A549 (cell line): ENCODE data around the gene ZNF672.

Experiments used
- RAD21 ChIP-seq, 2 experiments: fragments of >200 bp in 1 of 2; sonication (Bioruptor Twin) in 1 of 2; formaldehyde crosslinking in 1 of 2; IDR thresholded peaks in 1 of 2; conservative IDR thresholded peaks in 1 of 2; 2 replicates in 1 of 2; 3 replicates in 1 of 2; pipeline ENCODE4 v1.6.1; 2012 to 2018; ENCODE audit warnings: inconsistent platforms in 1 of 2
- TF ChIP-seq, protein P1 (sequence below): fragments of >200 bp; sonication (Bioruptor Twin); formaldehyde crosslinking; IDR thresholded peaks from 3 replicates; pipeline ENCODE4 v1.5.1; 2016

DNA sequence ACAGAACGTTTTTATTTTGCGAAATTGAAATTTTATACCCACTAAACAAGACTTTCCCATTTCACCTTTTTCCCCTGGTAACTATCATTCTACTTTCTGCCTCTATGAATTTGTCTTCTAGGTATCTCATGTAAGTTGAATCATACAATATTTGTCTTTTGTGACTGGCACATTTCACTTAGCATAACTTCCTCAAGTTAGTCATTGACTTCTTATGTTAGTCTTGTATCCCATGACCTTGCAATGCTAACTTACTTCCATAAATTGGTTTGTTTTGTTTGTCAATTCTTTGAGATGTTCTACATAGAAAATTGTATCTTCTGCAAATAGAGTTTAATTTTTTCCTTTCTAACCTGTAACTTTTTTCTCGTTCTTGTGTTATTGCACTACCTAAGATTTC is 39.2 kb upstream of the ZNF672 start:
- no peak for TF ChIP-seq RAD21 (conservative IDR thresholded peaks at IDR 0.05 in 1 of 2, IDR thresholded peaks at IDR 0.05 in 1 of 2)
- TF ChIP-seq, protein P1, sequence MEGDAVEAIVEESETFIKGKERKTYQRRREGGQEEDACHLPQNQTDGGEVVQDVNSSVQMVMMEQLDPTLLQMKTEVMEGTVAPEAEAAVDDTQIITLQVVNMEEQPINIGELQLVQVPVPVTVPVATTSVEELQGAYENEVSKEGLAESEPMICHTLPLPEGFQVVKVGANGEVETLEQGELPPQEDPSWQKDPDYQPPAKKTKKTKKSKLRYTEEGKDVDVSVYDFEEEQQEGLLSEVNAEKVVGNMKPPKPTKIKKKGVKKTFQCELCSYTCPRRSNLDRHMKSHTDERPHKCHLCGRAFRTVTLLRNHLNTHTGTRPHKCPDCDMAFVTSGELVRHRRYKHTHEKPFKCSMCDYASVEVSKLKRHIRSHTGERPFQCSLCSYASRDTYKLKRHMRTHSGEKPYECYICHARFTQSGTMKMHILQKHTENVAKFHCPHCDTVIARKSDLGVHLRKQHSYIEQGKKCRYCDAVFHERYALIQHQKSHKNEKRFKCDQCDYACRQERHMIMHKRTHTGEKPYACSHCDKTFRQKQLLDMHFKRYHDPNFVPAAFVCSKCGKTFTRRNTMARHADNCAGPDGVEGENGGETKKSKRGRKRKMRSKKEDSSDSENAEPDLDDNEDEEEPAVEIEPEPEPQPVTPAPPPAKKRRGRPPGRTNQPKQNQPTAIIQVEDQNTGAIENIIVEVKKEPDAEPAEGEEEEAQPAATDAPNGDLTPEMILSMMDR: no peak
